ENCODE measurements around the gene ALK.

Gene ALK

DNA sequence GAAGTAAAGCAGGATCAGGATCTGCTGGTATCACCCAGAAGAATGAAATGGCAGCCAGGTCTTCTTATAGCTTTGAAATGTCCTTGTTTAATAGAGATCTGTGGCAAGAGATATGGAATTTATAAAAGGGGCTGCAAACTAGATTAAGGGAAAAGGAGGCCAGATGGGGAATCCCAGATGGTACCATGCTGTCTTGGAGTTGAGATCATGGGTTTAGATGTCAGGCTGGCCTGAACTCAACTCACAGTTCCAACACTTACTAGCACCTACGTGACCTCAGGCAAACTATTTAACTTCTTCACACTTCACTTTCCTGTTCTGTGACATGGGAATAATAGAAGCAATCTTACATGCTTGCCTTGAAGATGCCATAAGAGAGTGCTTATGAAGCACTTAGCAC, 188.2 kb downstream of the ALK start:
- no peaks in the 10 kb centered on the region for H3K9me3 ChIP-seq (ENCODE audit: control insufficient read depth, insufficient read depth, low read length)
- H3K4me1 ChIP-seq (ENCODE audit: insufficient read depth, low read length): no peaks in the 10 kb centered on the region; the same call in 1 of the 2 replicates
- H3K36me3 ChIP-seq (ENCODE audit: insufficient read depth, low read length): no peaks in the 10 kb centered on the region
- no peak overlapping the region for H3K9ac ChIP-seq (ENCODE audit: low read depth, low read length)

DNA sequence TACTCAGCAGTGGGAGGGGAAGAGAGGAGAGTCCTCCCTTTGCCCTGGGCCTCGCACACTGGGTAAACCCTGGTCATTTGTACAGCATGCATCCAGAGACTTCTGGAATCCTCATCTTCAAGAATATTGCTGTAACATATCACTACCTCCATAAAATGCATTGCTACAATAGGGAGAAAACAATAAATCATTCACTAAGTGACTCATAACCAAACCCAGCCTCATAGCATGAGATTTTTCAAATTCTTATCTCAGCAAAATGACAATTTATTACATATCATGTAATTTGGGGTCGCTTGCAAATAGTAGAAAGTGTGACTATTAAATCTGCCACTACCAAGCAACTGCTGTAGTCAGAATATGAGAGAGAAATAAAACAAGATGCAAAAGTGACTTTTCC, 189.4 kb downstream of the ALK start:
- Histone ChIP-seq H3K36me3 (ENCODE audit: insufficient read depth, low read length) (no peaks in the 10 kb centered on the region), H3K9ac (ENCODE audit: low read depth, low read length) (no peak overlapping the region), H3K4me1 (ENCODE audit: insufficient read depth, low read length) (no peaks in the 10 kb centered on the region; the same call in 1 of the 2 replicates), H3K9me3 (ENCODE audit: control insufficient read depth, insufficient read depth, low read length) (no peaks in the 10 kb centered on the region)

GRCh38 chr2:29729932-29730331, 191.5 kb downstream of the ALK start:
- Histone ChIP-seq H3K36me3 (ENCODE audit: insufficient read depth, low read length) (no peaks in the 10 kb centered on the region), H3K9ac (ENCODE audit: low read depth, low read length) (no peak overlapping the region), H3K4me1 (ENCODE audit: insufficient read depth, low read length) (no peaks in the 10 kb centered on the region; the same call in 1 of the 2 replicates), H3K9me3 (ENCODE audit: control insufficient read depth, insufficient read depth, low read length) (no peaks in the 10 kb centered on the region)

DNA sequence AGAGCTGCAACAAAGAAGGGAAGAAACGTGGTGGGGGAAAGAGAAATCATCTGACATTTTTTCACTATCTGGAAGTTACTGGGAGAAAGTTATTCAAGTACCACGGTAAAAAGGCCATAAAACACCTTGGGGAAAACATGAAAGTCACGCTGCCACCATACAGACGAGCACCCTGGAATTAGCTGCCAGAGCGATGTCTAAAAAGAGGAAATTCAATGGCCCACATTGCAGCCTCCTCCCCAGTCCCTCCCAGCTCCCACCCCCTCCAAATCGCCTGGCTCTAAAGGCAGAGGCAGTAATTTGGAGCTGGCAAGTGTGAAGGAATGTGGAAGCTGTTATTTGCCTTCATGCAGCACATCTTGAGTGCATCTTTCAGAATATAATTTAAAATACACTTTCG, 192.0 kb downstream of the ALK start:
- no peaks in the 10 kb centered on the region for H3K9me3 ChIP-seq (ENCODE audit: control insufficient read depth, insufficient read depth, low read length)
- no peaks in the 10 kb centered on the region for H3K36me3 ChIP-seq (ENCODE audit: insufficient read depth, low read length)
- no peak overlapping the region for H3K9ac ChIP-seq (ENCODE audit: low read depth, low read length)
- H3K4me1 ChIP-seq (ENCODE audit: insufficient read depth, low read length): no peaks in the 10 kb centered on the region; the same call in 1 of the 2 replicates

DNA sequence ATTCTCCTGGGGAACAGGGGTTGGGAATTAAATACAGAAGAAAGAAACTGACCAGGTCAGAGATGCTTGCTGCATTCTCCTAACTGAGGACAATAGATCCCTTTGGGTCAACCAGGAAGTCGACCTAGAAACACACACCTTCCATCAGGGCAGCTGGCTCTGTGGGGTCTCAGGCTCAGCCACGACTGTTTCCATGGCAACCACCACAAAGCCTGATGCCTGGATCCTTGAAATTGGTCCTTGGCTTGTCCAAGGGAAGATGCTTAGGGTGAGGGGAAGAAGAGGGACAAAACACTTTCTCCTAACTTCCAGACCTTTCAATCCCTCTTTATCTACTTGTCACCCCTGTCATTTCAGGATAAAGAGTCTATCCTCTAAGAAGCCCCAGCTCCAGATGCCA, 194.4 kb downstream of the ALK start:
- H3K9ac ChIP-seq (ENCODE audit: low read depth, low read length): no peak overlapping the region
- H3K36me3 ChIP-seq (ENCODE audit: insufficient read depth, low read length): no peaks in the 10 kb centered on the region
- H3K9me3 ChIP-seq (ENCODE audit: control insufficient read depth, insufficient read depth, low read length): no peaks in the 10 kb centered on the region
- H3K4me1 ChIP-seq (ENCODE audit: insufficient read depth, low read length): no peaks in the 10 kb centered on the region; the same call in 1 of the 2 replicates

DNA sequence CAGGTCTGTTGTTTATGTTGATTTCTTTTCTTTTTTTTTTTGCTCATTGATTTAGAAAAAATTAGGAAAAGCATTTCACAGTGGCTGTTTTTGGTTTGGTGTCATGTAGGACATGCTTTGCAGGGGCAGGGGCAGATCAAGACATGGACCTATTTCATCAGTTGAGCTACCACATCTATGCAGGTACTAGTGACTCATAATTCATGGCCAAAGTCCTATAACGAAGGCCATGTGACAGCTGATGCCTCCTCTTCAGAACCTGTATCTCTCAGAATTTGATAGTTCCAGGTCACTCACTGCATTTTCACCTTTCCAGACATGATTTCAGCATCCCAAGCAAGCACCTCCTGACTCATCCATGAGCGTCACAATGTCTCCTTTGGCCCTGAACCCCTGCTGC, 195.8 kb downstream of the ALK start:
- Histone ChIP-seq H3K9ac (ENCODE audit: low read depth, low read length) (no peak overlapping the region), H3K9me3 (ENCODE audit: control insufficient read depth, insufficient read depth, low read length) (no peaks in the 10 kb centered on the region), H3K4me1 (ENCODE audit: insufficient read depth, low read length) (no peaks in the 10 kb centered on the region; the same call in 1 of the 2 replicates), H3K36me3 (ENCODE audit: insufficient read depth, low read length) (no peaks in the 10 kb centered on the region)

GRCh38 chr2:29724282-29724681, 197.1 kb downstream of the ALK start:
- no peaks in the 10 kb centered on the region for H3K36me3 ChIP-seq (ENCODE audit: insufficient read depth, low read length)
- no peaks in the 10 kb centered on the region for H3K9me3 ChIP-seq (ENCODE audit: control insufficient read depth, insufficient read depth, low read length)
- peaks cover 4% of the 10 kb centered on the region; the same call in 1 of the 2 replicates for H3K4me1 ChIP-seq (ENCODE audit: insufficient read depth, low read length)
- H3K9ac ChIP-seq (ENCODE audit: low read depth, low read length): no peak overlapping the region

- H3K9ac ChIP-seq (ENCODE audit: low read depth, low read length): no peak overlapping the region
- no peaks in the 10 kb centered on the region for H3K9me3 ChIP-seq (ENCODE audit: control insufficient read depth, insufficient read depth, low read length)
- H3K4me1 ChIP-seq (ENCODE audit: insufficient read depth, low read length): peaks cover 9% of the 10 kb centered on the region; the same call in 1 of the 2 replicates
- no peaks in the 10 kb centered on the region for H3K36me3 ChIP-seq (ENCODE audit: insufficient read depth, low read length)
Observed at GRCh38 chr2:29723255-29724001, 198.0 kb downstream of the ALK start.

GRCh38 chr2:29719639-29720038, 201.7 kb downstream of the ALK start:
- Histone ChIP-seq H3K9ac (ENCODE audit: low read depth, low read length) (no peak overlapping the region), H3K4me1 (ENCODE audit: insufficient read depth, low read length) (peaks cover 21% of the 10 kb centered on the region; the same call in 1 of the 2 replicates), H3K9me3 (ENCODE audit: control insufficient read depth, insufficient read depth, low read length) (no peaks in the 10 kb centered on the region), H3K36me3 (ENCODE audit: insufficient read depth, low read length) (no peaks in the 10 kb centered on the region)

DNA sequence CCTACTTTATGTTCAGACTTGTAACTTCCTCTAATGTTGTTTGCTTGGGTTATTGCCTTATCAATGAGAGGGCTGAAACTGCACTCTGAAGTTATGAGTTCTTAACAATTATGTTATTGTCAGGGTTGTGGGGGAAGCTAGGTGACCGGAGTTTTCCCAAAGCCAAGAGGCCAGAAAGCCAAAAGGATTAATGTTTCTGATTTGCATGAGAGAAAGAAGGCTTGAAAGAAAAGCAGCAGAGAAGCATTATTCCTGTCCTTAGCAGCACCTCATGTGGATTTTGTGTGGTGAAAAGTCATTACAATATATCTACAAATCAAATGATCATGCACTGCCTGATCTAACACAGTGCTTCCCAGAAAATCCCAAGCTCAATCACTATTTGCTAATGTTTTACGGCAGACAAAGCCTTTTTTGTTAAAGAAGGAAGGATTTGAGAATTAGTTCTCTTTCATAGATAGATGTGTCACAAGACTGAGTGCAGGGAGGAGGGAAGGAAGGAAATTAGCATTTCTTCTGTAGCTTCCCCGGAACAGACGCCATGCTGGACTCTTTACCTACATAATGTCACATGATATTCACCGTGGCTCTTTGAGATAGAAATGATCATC, 203.2 kb downstream of the ALK start:
- Histone ChIP-seq H3K9me3 (ENCODE audit: control insufficient read depth, insufficient read depth, low read length) (no peaks in the 10 kb centered on the region), H3K4me1 (ENCODE audit: insufficient read depth, low read length) (peaks cover 21% of the 10 kb centered on the region; the same call in 1 of the 2 replicates), H3K36me3 (ENCODE audit: insufficient read depth, low read length) (no peaks in the 10 kb centered on the region), H3K9ac (ENCODE audit: low read depth, low read length) (no peak overlapping the region)

- no peak overlapping the region for H3K9ac ChIP-seq (ENCODE audit: low read depth, low read length)
- no peaks in the 10 kb centered on the region for H3K9me3 ChIP-seq (ENCODE audit: control insufficient read depth, insufficient read depth, low read length)
- H3K4me1 ChIP-seq (ENCODE audit: insufficient read depth, low read length): peaks cover 21% of the 10 kb centered on the region; the same call in 1 of the 2 replicates
- no peaks in the 10 kb centered on the region for H3K36me3 ChIP-seq (ENCODE audit: insufficient read depth, low read length)
Observed at GRCh38 chr2:29715655-29716054, 205.7 kb downstream of the ALK start.

DNA sequence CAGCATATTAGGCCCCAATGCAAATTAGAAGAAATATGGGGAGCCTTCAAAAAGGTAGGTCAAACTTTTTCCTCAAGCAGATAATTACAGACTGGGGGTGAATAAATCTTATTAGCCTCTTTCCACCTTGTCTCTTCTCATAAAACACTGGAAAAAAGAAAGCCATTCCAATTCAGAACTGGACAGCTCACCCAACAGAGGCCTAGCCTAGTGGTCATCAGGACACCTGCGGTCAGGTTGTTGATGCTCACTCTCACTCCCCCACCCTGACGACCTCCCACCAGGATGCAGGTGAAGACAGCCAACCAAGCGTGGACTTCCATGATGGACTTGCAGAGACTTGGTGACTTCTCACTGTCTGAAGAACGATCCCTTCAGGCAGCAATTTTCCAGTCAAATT, 207.1 kb downstream of the ALK start:
- H3K9me3 ChIP-seq (ENCODE audit: control insufficient read depth, insufficient read depth, low read length): no peaks in the 10 kb centered on the region
- peaks cover 17% of the 10 kb centered on the region; the same call in 1 of the 2 replicates for H3K4me1 ChIP-seq (ENCODE audit: insufficient read depth, low read length)
- H3K36me3 ChIP-seq (ENCODE audit: insufficient read depth, low read length): no peaks in the 10 kb centered on the region
- no peak overlapping the region for H3K9ac ChIP-seq (ENCODE audit: low read depth, low read length)

DNA sequence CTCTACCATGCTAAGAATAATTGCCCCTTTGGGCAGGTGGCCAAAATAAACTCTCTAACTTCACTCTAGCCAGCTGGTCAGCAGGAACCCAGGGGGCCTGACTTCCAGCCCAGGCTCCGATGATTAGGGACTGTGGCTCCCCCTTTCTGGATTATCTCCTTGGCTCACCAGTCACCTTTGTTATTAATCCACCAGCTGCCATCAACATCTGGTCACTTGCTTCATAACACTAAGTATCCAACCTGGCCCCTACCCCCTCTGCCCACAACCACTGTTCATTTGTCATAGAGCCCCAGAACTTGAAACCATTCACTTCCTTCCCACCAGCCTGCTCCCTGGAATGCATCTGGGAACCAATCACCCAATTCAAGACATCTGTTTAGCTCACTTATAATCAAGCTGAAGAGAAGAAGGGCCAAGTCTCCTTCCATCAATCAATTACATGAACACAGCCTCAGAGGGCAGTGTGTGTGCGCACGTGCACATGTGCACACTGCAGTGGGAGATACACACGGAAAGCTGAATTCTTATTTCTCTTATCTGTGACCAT, 215.1 kb downstream of the ALK start:
- Histone ChIP-seq H3K9ac (ENCODE audit: low read depth, low read length) (no peak overlapping the region), H3K4me1 (ENCODE audit: insufficient read depth, low read length) (peaks cover 4% of the 10 kb centered on the region; the same call in 1 of the 2 replicates), H3K9me3 (ENCODE audit: control insufficient read depth, insufficient read depth, low read length) (no peaks in the 10 kb centered on the region), H3K36me3 (ENCODE audit: insufficient read depth, low read length) (no peaks in the 10 kb centered on the region)

DNA sequence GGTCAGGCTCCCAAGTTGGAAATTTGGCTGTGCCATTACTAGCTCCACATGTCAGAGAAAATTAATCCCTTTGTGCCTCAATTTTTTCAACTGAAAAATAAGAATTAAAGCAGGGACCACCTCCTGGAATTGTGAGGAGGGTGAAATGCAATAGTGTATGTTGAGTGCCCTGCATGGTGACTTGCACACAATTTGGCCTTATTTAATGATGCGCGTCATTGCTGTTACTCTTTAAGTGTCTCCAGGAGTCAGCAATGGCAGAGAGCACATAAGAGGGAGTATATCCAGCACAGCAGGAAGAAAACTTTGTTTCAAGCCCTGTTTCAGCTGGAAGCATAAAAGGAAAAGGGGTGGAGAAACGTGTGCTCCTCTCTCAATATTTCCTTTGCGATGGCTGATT, 215.8 kb downstream of the ALK start:
- peaks cover 4% of the 10 kb centered on the region; the same call in 1 of the 2 replicates for H3K4me1 ChIP-seq (ENCODE audit: insufficient read depth, low read length)
- no peaks in the 10 kb centered on the region for H3K36me3 ChIP-seq (ENCODE audit: insufficient read depth, low read length)
- H3K9me3 ChIP-seq (ENCODE audit: control insufficient read depth, insufficient read depth, low read length): no peaks in the 10 kb centered on the region

DNA sequence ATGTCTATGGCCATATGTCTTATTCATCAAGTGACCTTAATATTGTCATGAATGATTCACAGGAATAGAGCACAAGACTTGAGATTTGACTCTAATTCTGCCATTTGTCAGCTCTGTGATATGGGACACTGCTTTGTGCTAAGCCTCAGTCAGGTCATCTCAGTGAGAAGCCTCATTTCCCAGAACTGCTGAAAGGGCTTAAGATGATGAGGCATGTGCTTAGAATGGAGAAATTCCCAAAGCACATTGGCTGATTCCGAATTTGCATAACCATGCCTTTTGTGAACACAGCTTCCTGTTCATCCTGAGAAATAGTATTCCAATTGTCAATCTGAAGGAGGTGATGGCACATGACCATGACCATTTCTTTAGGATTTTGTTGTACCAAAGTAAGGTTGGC, 218.1 kb downstream of the ALK start:
- no peaks in the 10 kb centered on the region for H3K36me3 ChIP-seq (ENCODE audit: insufficient read depth, low read length)
- H3K9ac ChIP-seq (ENCODE audit: low read depth, low read length): no peak overlapping the region
- no peaks in the 10 kb centered on the region for H3K9me3 ChIP-seq (ENCODE audit: control insufficient read depth, insufficient read depth, low read length)

More for the DNA sequence above, 215.8 kb downstream of the ALK start:
- H3K9ac ChIP-seq (ENCODE audit: low read depth, low read length): no peak overlapping the region

More for the DNA sequence above, 218.1 kb downstream of the ALK start:
- H3K4me1 ChIP-seq (ENCODE audit: insufficient read depth, low read length): peaks cover 4% of the 10 kb centered on the region; the same call in 1 of the 2 replicates
